ENCODE results near the gene ADARB2.

GRCh38 chr10:1567152-1567551 is 170.2 kb downstream of the ADARB2 start:
- TF ChIP-seq CTCF (IDR thresholded peaks at IDR 0.05; ENCODE audit: low read depth, low read length, poor library complexity, severe bottlenecking) (no peak), EZH2phosphoT487 (IDR thresholded peaks at IDR 0.05; ENCODE audit: borderline replicate concordance, low read length) (no peak)

Measured in DOHH2 (cell line).